Right atrium auricular region (tissue), 2 donors: ENCODE measurements around the gene CRIM1. TPM values are rescaled to one million over a fixed set of nuclear protein-coding genes. Genes with fewer than 3 reads are reported as not detected.

Experiments
- DNase-seq: peaks from one replicate; pipeline ENCODE4 v3.0.0-alpha.2; 2019; ENCODE audit warnings: low spot score
- H3K27ac ChIP-seq, 2 donors: fragments of 200-600 bp; sonication (generic); 1 replicate in 1 of 2; 2 replicates in 1 of 2; pipeline ENCODE4 v1.5.1; 2016 to 2019
- H3K27me3 ChIP-seq, 2 donors: fragments of 200-600 bp; sonication (generic); one replicate each; pipeline versions ENCODE4 v1.5.1 to v1.6.0; 2017 to 2019
- H3K36me3 ChIP-seq: fragments of 200-600 bp; sonication (generic); one replicate; pipeline ENCODE4 v1.5.1; 2016
- H3K4me1 ChIP-seq, 2 donors: fragments of 200-600 bp; sonication (generic); one replicate each; pipeline versions ENCODE4 v1.5.1 to v1.6.0; 2017 to 2019
- H3K4me3 ChIP-seq, 2 donors: fragments of 200-600 bp; sonication (generic); 1 replicate in 1 of 2; 2 replicates in 1 of 2; pipeline ENCODE4 v1.5.1; 2017 to 2019; ENCODE audit warnings: mild to moderate bottlenecking in 1 of 2, moderate library complexity in 1 of 2
- H3K9me3 ChIP-seq, 2 donors: fragments of 200-600 bp; sonication (generic); one replicate each; pipeline ENCODE4 v1.5.1; 2019
- total RNA-seq, 2 donors: library from RNA; depleted of rRNA; stranded (reverse); fragments of >200 nt; gene quantifications; one replicate each; pipeline ENCODE4 v1.1.0, GENCODE V29; 2016
- TF ChIP-seq, protein P1 (sequence below), 2 donors: fragments of 200-600 bp; sonication (generic); IDR thresholded peaks; one replicate each; pipeline ENCODE4 v1.5.1; 2019; ENCODE audit warnings: antibody characterized with exemption in 2 of 2

Gene CRIM1
- total RNA-seq, 2 donors from 2014 or later: 49.1 to 71.3 TPM

DNA sequence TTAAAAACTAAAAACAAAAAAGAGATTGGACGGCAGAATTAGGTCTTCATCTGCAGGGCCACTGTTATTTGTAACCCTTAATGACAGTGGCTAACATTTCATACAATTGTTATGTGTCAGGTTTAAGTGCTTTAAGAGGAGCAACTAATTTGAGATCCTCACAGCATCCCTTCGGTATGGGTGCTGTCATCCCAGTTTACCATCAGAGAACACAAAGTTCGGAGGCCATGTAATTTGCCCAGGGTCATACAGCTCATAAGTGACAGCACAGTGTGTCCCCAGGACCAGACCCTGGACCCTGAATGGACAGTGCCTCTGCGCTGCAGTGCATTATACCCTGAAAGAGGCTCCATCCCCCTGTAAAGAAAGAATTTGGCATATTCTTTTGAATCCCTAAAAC is 127.7 kb downstream of the CRIM1 start:
- Histone ChIP-seq H3K27me3 (no peaks in the 10 kb centered on the region), H3K27ac (no peak overlapping the region), H3K9me3 (no peaks in the 10 kb centered on the region), H3K4me1 (peaks cover 0 to 40% of the 10 kb centered on the region in 2 donors), H3K36me3 (peaks cover 19% of the 10 kb centered on the region), H3K4me3 (no peak overlapping the region)
- TF ChIP-seq, protein P1, sequence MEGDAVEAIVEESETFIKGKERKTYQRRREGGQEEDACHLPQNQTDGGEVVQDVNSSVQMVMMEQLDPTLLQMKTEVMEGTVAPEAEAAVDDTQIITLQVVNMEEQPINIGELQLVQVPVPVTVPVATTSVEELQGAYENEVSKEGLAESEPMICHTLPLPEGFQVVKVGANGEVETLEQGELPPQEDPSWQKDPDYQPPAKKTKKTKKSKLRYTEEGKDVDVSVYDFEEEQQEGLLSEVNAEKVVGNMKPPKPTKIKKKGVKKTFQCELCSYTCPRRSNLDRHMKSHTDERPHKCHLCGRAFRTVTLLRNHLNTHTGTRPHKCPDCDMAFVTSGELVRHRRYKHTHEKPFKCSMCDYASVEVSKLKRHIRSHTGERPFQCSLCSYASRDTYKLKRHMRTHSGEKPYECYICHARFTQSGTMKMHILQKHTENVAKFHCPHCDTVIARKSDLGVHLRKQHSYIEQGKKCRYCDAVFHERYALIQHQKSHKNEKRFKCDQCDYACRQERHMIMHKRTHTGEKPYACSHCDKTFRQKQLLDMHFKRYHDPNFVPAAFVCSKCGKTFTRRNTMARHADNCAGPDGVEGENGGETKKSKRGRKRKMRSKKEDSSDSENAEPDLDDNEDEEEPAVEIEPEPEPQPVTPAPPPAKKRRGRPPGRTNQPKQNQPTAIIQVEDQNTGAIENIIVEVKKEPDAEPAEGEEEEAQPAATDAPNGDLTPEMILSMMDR (IDR thresholded peaks at IDR 0.05): no peak
- no peak for DNase-seq

DNA sequence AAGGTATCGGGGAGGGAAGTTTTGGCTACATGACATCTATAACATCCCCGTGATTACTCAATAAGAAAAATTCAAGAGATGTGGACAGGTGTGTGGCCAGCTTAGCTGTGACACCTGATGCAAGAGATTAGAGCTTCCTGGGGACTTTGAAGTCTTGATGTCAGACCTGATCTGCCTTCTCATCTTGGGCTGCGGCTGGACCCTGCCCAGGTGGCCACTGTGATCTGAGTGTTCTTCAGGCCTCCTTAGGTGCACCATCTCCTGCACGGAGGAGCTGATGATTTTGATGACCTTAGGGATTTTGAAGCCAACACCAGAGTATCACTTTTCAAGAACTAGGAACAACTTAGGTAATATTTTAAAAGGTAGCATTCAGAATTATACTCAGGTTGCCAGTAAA is 128.9 kb downstream of the CRIM1 start:
- no peak for DNase-seq
- Histone ChIP-seq H3K27me3 (no peaks in the 10 kb centered on the region), H3K4me1 (peaks cover 0 to 33% of the 10 kb centered on the region in 2 donors), H3K36me3 (peaks cover 12% of the 10 kb centered on the region), H3K9me3 (no peaks in the 10 kb centered on the region), H3K27ac (peak overlapping the region in 1 of 2 donors; percentile 62), H3K4me3 (no peak overlapping the region)
- TF ChIP-seq, protein P1 (IDR thresholded peaks at IDR 0.05): no peak

DNA sequence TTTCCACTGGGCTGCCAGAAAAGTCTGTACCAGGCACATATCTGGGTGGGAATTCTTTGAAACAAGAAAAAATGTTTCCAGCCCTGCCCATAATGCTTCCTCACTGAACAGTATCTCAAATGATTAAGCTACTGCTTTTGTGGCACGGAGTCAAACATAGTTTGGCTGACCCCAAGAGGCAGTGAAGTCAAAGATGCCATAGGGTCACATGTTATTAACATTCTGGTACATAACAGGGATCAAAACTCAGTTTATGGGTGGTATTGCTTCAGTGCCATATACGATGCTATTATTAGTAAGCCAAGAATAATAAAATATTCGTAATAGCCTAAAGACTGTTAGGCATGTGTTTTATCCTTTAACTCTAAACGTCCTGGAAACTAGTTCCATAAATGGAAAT is 129.9 kb downstream of the CRIM1 start:
- H3K27ac ChIP-seq: peak overlapping the region; percentile 54 to 62
- TF ChIP-seq, protein P1 (IDR thresholded peaks at IDR 0.05): no peak
- peak; percentile 66 for DNase-seq
- no peaks in the 10 kb centered on the region for H3K27me3 ChIP-seq
- no peak overlapping the region for H3K4me3 ChIP-seq
- no peaks in the 10 kb centered on the region for H3K9me3 ChIP-seq
- peaks cover 3% of the 10 kb centered on the region for H3K36me3 ChIP-seq
- H3K4me1 ChIP-seq: peaks cover 0 to 33% of the 10 kb centered on the region in 2 donors

DNA sequence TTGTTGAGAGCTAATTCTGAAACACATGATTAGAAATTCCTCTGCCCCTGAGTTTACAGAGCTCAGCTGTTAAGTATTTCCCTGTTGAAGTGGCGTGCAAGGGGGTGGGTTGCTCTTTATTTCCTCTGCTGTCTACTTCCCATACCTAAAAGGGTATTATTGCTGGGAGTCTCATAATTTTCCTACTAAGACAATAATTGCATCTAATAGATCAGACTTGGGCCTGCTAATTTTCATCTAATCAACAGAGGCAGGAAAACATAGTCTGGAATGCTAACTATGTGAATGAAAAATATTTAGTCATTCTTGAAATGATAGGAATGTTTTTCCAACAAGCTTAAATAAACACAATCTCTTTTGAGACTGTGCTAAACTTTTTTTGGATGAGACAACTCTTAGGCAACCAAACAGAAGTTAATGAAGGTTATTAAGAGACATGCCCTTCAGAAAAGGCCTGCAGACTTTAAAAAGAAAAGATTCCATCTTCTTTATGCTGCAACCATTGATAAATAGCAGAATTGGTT is 131.0 kb downstream of the CRIM1 start:
- TF ChIP-seq, protein P1 (IDR thresholded peaks at IDR 0.05): no peak
- no peak for DNase-seq

DNA sequence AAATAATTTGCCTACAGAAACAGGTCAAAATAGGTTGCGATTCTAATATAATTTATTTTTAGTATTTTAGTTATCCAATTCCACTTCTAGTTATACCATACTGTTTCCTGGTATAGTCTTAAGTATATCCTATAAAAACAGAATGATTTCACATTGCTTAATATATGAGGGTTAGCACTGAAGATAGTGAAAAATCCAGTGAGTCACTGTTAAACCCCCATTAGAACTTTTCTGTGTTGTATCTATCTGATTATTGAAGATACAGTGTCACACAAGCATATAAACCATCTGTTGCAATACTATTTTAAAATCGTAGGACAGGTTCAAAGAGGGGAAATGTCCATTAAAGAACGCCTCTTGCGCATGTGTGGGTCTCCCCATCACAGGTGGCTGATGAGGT is 132.4 kb downstream of the CRIM1 start:
- Histone ChIP-seq H3K36me3 (no peaks in the 10 kb centered on the region), H3K9me3 (no peaks in the 10 kb centered on the region), H3K27me3 (no peaks in the 10 kb centered on the region), H3K27ac (no peak overlapping the region), H3K4me3 (no peak overlapping the region), H3K4me1 (peaks cover 0 to 33% of the 10 kb centered on the region in 2 donors)
- TF ChIP-seq, protein P1 (IDR thresholded peaks at IDR 0.05): no peak
- no peak for DNase-seq

More for the DNA sequence above, 131.0 kb downstream of the CRIM1 start:
- Histone ChIP-seq H3K36me3 (no peaks in the 10 kb centered on the region), H3K4me3 (no peak overlapping the region), H3K27me3 (no peaks in the 10 kb centered on the region), H3K27ac (peak overlapping the region; percentile 54 to 62), H3K9me3 (no peaks in the 10 kb centered on the region), H3K4me1 (peaks cover 0 to 33% of the 10 kb centered on the region in 2 donors)

DNA sequence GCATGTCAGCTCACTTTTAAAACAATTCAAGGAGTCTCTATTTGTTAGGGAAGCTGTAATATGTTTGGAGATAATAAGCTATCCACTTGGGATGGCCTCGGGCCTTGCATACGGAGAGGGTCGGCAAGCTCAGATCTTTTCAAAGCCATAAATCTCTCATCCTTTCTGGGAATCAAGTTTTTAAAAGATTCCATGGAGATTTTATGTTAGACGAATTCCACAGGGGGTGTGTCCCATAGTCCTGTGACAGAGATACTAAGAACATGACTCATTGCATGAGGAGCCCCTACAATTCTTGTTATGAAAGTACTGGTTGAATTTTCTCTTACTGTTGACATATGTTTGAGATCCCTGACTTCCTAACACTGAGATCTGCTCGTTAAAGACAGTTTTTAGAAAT is 133.7 kb downstream of the CRIM1 start:
- Histone ChIP-seq H3K4me1 (peaks cover 0 to 33% of the 10 kb centered on the region in 2 donors), H3K27ac (no peak overlapping the region)
- no peak for DNase-seq

More for the DNA sequence above, 133.7 kb downstream of the CRIM1 start:
- Histone ChIP-seq H3K4me3 (no peak overlapping the region), H3K36me3 (no peaks in the 10 kb centered on the region), H3K27me3 (no peaks in the 10 kb centered on the region), H3K9me3 (no peaks in the 10 kb centered on the region)
- TF ChIP-seq, protein P1 (IDR thresholded peaks at IDR 0.05): no peak
